ENCODE data around the gene MAVS.

Gene MAVS

DNA sequence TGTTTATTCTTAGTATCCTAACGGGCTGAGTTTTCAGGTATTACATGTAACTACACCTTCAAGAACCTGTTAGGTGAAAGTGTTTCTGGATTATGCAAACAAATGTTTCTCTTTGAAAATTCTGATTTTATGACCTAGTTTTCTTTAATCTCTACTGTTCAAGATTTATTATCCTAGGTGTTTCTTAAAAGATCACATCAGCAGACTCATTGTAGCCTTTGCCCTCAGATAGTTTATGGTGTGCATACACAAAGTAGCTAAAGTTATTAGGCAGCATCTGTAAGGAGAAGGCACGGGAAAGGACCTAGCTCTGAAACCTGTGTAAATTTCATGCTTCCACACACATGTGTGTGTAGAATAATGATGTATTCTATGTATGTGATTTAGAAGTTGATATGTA lies 64.2 kb downstream of the MAVS start:
- DNase-seq (ENCODE audit: low read depth in 2 of 2) = no peak

DNA sequence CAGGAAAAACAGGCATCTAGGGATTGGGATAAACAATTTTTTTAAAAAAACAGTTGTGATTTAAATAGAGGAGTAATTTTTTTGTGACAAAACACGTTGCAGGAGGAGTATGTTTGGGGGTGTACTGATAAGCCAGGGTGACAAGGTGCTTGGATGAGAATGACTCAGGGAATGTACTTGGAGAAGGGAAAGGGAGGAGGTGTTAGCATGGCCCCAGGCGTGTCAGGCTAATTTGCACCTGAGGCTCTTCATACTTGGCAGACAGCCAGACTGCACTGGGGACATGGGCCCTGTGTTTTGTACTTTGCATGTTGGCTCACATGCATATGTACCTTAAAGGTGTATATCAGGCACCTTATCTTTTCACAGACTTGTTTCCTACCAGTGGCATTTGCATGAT lies 65.3 kb downstream of the MAVS start:
- no peak for DNase-seq (ENCODE audit: low read depth in 2 of 2)

DNA sequence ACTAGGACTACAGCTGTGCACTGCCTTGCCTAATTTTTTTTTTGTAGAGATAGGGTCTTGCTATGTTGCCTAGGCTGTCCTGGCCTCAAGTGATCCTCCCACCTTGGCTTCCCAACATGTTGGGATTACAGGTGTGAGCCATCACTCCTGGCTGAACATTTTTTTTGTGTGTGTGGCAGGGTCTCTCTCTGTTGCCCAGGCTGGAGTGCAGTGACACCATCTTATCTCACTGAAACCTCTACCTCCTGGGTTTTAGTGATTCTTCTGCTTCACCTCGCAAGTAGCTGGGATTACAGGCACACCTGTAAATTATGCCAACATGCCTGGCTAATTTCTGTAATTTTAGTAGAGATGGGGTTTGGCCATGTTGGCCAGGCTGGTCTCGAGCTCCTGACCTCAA lies 67.8 kb downstream of the MAVS start:
- no peak for DNase-seq (ENCODE audit: low read depth in 2 of 2)

DNA sequence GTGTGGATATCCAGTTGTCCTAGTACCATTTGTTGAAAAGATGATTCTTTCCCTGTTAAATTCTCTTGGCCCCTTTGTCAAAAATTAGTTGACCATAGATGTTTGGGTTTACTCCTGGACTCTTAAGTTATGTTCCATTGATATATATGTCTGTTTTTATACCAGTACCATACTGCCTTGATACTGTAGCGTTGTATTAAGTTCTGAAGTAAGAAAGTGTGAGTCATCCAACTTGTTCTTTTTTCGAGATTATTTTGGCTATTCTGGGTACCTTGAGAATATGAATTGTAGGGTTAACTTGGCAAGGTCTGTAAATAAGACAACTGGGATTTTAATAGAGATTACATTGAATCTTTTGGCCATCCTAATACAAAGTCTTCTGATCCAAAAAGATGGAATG lies 69.1 kb downstream of the MAVS start:
- DNase-seq (ENCODE audit: low read depth in 2 of 2) = no peak

DNA sequence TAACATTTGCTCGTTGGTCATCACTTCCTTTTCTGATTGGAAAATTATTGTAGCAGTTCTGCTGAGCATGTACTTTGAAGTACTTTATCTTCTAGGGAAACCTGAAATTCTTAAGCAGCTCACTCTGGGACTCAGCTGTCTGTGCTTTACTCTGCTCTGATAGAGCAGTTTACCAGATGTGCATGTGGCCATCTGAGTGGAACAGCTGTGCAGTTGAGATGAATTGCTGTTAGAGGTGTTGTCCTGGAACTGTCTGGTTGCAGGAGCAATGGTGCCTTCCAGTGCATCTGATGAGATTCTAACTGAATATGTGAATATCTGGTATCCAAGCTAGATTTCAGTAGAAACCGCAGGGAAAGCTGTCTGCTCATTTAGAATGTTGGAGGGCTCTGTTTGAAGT lies 69.7 kb downstream of the MAVS start:
- no peak for DNase-seq (ENCODE audit: low read depth in 2 of 2)

DNA sequence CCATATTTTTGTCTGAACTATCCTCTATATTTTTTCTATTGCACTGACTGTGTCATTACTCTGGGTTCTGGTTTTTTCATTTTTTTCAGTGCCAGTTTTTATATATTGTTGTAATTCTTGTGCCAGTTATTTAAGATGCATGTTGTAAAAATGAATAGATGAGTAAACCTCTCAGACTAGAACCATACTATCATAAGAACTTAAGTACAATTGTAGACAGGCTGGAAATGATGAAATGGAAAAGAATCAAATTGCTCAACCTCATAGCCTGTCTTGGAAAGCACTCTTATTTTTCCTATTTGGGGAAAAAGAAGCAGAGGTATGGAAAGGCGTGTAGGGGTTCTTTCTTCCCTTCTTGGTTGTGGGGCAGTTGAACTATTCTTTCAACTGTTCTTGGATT lies 72.7 kb downstream of the MAVS start:
- DNase-seq (ENCODE audit: low read depth in 2 of 2) = no peak

DNA sequence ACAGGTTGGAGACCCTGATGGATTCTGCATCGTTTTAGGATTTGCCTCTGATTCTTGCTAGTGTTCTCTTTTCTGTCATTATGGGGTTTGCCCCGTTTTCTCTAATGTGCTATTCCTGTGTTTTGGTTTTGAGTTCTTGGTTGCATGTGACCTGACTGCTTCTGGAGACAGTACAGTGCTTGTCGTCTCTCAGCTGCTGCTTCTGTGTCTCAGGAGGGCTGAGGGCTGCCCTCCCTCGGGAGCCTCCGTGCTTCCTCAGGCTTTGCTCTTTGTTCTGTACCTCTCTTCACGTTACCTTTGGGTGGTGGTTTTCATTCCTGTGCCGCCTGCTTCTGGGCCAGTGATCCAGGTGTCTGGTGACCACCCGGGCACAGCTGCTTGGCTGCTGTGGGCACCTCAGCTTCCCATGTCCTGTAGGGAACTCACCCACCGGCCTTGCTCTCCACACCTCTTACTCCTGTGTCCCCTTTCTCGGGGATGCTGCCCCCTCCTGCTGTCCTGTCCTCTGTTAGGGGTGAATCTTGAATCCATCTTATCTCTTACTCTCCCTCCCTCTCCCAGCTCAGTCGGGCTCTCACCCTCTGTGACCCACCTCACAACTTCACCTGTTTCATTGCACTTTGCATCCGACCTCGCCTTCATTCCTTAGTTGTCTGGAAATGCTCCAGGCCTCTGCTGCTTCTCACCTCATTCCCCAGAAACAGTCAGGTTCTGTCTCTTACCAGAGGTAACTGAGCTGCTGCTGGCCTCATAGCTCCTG lies 75.8 kb downstream of the MAVS start:
- DNase-seq (ENCODE audit: low read depth in 2 of 2) = no peak

DNA sequence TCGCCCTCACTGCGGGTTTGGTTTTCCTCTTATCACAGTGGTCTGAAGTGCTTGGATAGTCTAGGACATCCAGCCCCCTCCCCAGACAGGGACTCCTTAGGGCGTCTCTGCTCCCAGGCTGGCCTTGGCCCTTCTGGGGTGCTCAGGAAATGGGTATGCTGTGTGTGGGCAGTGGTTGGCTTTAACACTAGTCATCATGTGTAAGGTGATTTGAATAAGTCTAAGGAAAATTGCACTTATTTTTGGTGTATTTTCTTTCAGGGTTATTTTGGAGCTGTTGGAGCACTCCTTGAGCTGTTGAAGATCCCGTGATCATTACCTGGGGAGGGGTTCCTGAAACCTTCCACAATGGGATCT lies 76.3 kb downstream of the MAVS start:
- no peak for DNase-seq (ENCODE audit: low read depth in 2 of 2)

DNA sequence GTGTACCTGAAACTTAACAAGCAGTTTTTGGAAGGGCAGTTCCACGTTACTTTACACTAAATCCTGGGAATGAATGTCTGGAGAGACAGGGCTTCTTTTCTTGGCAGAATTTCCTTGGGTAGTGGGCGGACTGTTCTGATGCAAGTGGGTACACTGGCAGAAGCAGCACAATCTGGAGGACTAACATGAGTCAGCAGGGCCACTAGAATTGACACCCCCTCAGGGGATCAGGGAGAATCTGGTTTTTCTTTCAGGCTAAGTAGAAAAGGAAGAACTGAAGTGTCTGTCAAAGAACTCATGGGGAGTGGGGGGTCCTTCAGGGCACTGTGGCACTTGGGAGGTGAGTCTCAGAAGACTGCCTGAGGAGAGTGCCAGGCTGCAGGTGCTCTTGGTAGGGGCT lies 77.2 kb downstream of the MAVS start:
- no peak for DNase-seq (ENCODE audit: low read depth in 2 of 2)

DNA sequence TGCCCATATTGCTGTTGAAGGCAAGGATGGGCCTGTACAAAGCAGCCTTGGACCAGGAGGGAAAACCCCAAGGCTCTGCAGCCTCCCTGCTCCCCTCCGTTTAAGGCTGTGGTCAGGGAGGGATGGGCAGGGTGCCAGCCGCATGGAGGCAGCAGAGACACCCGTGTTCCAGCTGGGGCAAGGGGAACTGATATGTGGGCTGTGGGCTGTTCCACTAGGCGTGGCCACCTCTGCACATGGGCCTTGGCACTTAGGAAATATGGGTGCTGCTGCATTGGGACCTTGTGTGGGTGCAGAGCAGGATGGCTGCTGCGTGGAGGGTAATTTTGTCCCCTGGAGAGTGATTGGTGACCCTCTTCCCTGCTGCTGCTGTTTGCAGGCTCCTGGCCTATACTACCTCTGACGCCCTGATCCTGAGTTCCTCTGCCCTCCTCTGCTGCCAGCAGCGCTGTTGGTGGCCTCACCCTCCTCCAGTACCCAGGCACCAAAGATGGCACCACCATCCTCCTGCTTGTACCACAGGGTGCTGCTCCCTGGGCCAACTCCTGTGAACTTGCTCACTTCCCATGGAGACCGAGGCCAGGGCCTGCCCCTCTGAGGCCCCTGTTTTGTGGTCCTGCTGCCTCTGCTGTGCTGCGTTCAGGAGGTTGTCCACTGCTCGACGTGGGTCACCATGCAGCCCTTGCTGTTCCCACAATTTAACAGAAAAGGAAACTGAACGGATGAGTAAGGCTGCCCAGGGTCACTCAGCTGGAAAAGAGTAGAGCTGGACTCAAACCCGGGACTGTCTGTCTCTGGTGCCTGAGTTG lies 77.9 kb downstream of the MAVS start:
- no peak for DNase-seq (ENCODE audit: low read depth in 2 of 2)

DNA sequence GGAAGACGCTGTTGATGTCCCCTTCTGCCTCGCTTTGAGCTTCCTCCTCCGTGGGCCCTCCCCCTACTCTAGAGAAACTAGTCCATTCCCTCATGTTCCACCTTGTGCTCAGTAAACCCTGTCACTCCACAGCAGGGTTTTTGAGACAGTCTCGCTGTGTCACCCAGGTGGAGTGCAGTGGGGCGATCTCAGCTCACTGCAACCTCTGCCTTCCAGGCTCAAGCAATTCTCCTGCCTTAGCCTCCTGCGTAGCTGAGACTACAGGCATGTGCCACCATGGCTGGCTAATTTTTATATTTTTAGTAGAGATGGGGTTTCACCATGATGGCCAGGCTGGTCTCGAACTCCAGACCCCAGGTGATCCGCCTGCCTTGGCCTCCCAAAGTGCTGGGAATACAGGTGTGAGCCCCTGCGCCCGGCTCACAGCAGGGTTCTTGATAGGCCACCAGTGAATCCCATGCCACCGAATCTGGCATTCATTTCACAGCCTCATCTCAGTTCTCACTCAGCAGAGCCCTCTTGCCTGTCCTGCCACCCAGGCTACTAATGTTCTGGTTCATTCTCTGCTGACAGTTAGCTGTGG lies 78.6 kb downstream of the MAVS start:
- no peak for DNase-seq (ENCODE audit: low read depth in 2 of 2)

Measured in stimulated activated CD8-positive, alpha-beta memory T cell treated with anti-CD3 and anti-CD28 coated beads, Interleukin-2, amount 100 ng/mL, for 48 hours (primary cell).